HL-60 (cell line): ENCODE results near the gene PIK3R2.

Experiments used
- POLR2AphosphoS5 ChIP-seq: IDR thresholded peaks from 2 replicates; pipeline ENCODE4 v1.6.1; 2012; ENCODE audit warnings: low read depth
- SPI1 ChIP-seq: IDR thresholded peaks from 2 replicates; pipeline ENCODE4 v1.6.1; 2012; ENCODE audit warnings: low read depth, mild to moderate bottlenecking, borderline replicate concordance
- TF ChIP-seq, protein P1 (sequence below): IDR thresholded peaks from one replicate; pipeline ENCODE4 v1.5.1; 2011; ENCODE audit warnings: low read length, control low read depth, inconsistent platforms; ENCODE audit not compliant: insufficient read depth

DNA sequence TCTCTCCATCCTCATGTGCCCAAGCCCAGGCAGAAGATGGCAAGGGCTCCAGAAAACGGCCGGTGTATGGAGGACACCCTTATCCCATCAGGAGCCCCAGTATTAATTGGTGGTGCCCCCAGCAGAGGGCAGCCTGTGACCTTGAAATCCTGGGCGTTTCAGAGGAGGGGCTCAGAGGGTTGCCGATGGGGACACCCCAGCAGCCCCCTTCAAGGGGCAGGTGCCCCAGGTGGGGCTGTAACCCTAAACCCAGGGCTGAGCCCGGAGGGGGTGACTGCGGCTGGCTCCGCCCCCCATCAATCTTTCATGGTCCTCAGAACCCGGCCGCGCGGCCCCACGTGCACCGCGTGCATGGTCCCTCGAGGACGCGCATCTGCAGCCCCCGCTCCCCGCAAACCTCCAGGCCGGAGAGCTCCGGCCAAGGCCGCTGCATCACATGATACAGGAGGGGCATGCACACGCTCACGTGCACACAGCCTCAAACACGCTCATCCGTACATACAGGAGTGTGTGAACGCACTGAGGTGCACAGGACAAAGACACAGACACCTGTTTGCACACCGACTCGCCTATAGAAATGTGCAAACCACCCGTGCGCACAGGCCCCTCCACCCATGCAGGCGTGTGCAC, 49.9 kb downstream of the PIK3R2 start:
- TF ChIP-seq, protein P1, sequence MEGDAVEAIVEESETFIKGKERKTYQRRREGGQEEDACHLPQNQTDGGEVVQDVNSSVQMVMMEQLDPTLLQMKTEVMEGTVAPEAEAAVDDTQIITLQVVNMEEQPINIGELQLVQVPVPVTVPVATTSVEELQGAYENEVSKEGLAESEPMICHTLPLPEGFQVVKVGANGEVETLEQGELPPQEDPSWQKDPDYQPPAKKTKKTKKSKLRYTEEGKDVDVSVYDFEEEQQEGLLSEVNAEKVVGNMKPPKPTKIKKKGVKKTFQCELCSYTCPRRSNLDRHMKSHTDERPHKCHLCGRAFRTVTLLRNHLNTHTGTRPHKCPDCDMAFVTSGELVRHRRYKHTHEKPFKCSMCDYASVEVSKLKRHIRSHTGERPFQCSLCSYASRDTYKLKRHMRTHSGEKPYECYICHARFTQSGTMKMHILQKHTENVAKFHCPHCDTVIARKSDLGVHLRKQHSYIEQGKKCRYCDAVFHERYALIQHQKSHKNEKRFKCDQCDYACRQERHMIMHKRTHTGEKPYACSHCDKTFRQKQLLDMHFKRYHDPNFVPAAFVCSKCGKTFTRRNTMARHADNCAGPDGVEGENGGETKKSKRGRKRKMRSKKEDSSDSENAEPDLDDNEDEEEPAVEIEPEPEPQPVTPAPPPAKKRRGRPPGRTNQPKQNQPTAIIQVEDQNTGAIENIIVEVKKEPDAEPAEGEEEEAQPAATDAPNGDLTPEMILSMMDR = no peak
- TF ChIP-seq POLR2AphosphoS5 (no peak; the same call in 1 of the 2 replicates), SPI1 (no peak)
